ENCODE measurements around the gene TSPAN5.
"Not testable (repeated sequence)": the region's sequence is repeated elsewhere in the genome, so short reads cannot be mapped to it uniquely, and the experiment has no call there.

TSPAN5 gene

DNA sequence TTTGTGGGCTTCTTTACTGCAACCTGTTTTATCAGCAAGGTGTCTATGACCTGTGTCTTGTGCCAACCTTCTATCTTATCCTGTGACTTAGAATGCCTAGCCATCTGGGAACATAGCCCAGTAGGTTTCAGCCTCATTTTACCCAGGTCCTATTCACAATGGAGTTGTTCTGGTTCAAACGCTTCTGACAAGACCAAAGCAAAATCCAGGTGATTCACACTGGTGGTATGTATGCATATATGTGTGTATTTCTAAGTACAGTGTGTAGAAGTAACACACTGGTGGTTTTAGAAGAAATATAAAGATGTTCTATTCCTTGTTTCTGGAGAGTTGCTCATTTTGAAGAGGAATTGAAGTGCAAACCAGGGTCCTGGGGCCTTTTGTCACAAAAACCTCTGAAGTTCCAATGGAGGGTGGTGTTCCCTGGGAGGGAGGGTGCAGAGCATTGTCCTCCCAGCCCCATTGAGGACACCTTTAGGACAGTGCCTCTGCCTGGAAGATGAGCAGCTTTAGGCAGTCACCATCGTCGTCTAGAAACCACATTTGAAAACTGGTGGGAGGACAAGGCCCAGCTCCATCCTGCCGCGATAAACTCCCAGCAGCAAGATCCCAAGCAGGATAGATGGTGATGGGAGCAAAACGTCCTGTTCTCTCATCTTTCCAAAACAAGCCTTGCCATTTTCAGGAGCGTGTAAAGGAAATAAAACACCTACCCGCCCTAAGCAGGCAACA is 191.4 kb downstream of the TSPAN5 start:
- no peak for TF ChIP-seq POLR2A (IDR thresholded peaks at IDR 0.05; ENCODE audit: low read length)
- no peak for TF ChIP-seq GATA1 (IDR thresholded peaks at IDR 0.05; ENCODE audit: low read depth, low read length)

DNA sequence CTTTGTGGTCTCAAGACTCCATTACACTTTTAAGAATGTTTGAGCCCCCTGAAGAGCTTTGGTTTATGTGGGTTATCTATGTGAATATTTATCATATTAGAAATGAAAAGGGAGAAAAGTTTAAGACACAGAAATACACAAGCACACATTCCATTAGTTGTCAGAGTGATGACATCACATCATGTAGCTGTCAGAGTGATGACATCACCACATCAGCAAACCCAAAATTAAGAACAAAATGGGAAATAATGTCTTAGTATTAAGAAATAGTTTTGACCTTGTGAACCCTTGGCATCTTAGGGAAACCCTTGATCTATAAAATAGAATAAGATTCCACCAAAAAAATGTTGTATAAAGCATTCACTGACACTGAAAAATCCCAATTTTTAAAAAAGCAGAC is 195.9 kb downstream of the TSPAN5 start:
- DNase-seq: no peak
- TF ChIP-seq GATA1 (IDR thresholded peaks at IDR 0.05; ENCODE audit: low read depth, low read length): no peak
- TF ChIP-seq POLR2A (IDR thresholded peaks at IDR 0.05; ENCODE audit: low read length): no peak

More for the DNA sequence above, 191.4 kb downstream of the TSPAN5 start:
- no peak for DNase-seq

DNA sequence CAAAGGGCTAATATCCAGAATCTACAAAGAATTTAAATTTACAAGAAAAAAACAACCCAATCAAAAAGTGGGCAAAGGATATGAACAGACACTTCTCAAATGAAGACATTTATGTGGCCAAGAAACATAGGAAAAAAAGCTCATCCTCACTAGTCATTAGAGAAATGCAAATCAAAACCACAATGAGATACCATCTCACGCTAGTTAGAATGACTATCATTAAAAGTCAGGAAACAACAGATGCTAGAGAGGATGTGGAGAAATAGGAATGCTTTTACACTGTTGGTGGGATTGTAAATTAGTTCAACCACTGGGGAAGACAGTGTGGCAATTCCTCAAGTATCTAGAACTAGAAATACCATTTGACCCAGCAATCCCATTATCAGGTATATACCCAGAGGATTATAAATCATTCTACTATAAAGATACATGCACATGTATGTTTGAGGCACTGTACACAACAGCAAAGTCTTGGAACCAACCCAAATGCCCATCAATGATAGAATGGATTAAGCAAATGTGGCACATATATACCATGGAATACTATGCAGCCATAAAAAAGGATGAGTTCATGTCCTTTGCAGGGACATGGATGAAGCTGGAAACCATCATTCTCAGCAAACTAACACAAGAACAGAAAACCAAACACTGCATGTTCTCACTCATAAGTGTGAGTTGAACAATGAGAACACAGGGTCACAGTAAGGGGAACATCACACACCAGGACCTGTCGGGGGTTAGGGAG is 197.1 kb downstream of the TSPAN5 start:
- not testable (repeated sequence) for DNase-seq

DNA sequence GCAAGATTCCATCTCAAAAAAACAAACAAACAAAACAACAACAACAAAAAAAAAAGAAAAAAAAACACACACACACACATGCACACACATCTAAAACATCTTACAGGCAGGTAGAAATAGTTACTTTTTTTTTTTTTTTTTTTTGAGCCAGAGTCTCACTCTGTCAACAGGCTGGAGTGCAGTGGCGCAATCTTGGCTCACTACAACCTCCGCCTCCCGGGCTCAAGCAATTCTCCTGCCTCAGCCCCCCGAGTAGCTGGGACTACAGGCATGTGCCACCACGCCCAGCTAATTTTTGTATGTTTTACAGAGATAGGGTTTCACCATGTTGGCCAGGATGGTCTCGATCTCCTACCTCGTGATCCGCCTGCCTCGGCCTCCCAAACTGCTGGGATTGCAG is 201.0 kb downstream of the TSPAN5 start:
- not testable (repeated sequence) for DNase-seq

DNA sequence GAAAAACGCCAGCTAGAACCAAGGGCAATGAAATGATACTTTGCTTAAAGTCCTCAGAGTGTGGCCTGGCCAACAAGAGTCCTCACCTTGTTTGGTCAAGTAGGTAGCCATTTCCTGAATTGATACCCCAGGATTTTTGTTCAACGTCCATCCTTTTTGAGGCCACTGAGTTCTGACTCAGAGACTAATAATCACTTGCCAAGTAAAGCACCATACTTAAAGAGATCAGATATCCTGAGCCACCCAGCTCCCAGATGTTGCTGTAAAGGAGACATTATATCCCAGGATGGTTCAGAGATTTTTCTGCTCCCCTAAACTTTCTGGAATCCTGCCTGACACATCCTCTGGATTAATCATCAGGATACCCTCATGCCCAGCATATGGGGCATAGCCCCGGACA is 206.3 kb downstream of the TSPAN5 start:
- TF ChIP-seq GATA1 (IDR thresholded peaks at IDR 0.05; ENCODE audit: low read depth, low read length): no peak
- no peak for TF ChIP-seq POLR2A (IDR thresholded peaks at IDR 0.05; ENCODE audit: low read length)
- no peak for DNase-seq

DNA sequence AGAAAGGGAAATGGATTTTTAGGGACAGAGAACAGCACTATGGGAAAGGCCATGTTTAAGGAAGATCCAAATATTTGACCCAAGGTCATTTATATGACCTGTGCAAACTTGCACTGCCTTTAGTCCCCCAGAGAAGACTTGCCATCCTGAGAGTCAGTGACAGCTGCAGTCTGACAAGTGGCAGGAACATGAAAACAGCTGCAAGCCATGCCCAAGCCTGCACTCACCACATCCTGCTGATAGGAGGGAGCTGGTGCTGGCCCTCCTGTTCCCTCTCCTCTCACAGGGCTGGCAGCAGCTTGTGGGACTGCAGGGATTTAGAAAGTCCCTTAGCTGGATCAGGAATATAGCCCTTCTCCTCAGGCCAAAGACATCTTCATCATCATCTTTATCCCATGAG is 209.5 kb downstream of the TSPAN5 start:
- no peak for TF ChIP-seq GATA1 (IDR thresholded peaks at IDR 0.05; ENCODE audit: low read depth, low read length)
- no peak for TF ChIP-seq POLR2A (IDR thresholded peaks at IDR 0.05; ENCODE audit: low read length)
- DNase-seq: no peak

DNA sequence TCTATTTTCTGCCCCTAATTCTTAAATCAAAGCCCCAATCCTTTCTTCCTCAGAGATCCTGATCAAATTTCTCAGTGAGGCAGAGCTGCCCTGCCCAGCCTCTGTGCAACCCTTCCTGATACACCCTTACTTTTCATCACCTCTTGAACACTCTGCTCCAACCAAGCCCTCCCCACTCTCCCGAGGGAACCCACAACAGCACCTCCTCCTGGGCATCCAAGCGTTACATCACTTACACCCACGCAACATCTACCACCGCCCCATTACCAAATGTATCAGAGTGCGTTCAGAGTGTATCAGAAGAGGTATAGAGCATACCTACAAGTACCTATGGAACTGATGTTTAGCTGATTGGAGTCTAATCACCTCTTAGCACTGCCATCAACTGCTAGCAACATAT is 210.8 kb downstream of the TSPAN5 start:
- peak; percentile 15 to 19 for DNase-seq
- no peak for TF ChIP-seq POLR2A (IDR thresholded peaks at IDR 0.05; ENCODE audit: low read length)
- TF ChIP-seq GATA1 (IDR thresholded peaks at IDR 0.05; ENCODE audit: low read depth, low read length): no peak

DNA sequence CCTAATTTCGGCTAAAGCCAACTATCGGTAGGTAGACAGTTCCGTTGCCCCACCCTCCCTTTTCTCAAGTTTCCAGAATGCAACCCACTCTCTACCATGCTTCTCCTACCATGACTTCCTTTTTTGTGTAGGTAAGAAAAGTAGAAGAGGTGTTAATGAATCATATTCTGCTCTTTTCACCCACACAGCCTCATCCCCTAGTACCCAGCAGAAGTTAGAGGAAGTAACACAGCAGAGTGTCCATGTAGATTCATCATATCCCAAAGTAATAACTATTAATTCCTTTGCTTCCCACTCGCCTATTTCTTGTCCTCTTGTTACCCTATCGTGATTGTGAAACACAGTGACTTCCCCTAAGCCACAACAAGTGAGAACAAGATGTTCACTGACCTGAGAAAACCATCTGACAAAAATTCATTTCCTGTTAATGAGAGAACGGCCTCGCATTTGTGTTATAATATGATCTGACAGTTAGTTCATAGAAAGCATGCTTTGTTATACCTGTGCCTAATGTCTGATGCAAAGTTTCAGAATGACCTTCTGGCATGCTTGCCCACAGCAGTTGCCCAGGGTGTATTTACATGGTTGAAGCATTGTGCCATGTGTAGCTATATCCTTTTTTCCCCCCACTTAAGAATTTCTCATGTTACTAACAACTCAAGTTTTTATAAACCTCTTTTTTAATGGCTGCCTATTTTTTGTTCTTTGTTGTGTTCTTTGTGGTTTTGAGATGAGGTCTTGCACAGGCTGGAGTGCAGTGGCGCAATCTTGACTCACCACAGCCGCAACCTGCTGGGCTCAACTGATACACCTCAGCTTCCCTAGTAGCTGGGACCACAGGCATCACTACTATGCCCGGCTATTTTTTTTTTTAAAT is 211.7 kb downstream of the TSPAN5 start:
- no peak for DNase-seq
- TF ChIP-seq POLR2A (IDR thresholded peaks at IDR 0.05; ENCODE audit: low read length): no peak
- no peak for TF ChIP-seq GATA1 (IDR thresholded peaks at IDR 0.05; ENCODE audit: low read depth, low read length)

DNA sequence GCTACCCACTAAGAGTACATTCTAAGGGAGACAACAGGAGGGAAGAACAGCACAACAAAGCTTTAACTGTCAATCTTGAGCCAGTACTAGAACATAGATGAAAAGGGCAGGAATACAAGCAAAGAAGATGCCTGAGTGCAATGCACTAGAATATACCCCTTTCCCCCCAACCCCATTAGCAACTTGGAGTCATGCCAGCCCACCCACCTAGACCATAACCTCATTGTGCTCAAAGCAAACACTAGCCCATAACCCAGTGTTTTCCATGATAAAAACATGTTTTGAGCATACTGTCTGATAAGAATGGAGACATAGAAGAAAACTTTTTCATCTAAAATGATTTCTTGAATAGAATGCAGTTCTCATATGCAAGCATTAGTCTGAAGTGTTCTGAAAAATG is 214.0 kb downstream of the TSPAN5 start:
- TF ChIP-seq GATA1 (IDR thresholded peaks at IDR 0.05; ENCODE audit: low read depth, low read length) (no peak), POLR2A (IDR thresholded peaks at IDR 0.05; ENCODE audit: low read length) (no peak)
- no peak for DNase-seq

DNA sequence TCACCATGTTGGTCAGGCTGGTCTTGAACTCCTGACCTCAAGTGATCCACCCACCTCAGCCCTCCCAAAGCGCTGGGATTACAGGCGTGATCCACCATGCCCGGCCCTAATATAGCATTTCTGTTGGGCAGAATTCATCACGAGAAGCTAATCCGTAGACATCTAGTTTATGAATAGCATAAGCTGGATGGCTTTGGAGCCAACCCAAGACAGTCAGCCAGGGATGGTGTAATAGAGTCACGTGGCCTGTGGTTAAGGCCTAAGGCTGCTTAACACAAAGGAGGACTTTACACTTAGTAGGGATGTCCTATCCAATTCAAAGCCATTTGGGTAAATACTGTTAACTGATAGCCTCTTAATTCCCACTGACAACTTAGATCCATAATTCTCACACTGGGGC is 223.6 kb downstream of the TSPAN5 start:
- no peak for DNase-seq
- TF ChIP-seq POLR2A (IDR thresholded peaks at IDR 0.05; ENCODE audit: low read length) (no peak), GATA1 (IDR thresholded peaks at IDR 0.05; ENCODE audit: low read depth, low read length) (no peak)

DNA sequence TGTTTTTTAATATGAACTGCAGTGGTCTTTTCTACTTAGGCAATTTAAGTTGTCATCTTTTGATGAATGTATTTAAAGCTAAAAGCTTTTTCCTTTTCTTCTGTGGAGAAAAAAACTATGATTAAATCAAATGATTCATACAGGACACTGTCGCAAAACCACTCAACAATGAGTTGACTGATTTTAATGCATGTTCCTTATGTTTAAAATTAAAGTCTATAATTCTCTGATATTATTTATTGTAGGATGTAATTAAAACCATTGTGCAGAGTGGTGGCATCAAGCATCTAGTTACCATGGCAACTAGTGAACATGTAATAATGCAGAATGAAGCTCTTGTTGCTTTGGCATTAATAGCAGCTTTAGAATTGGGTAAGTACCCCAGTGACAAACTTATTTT is 224.7 kb downstream of the TSPAN5 start:
- no peak for DNase-seq
- no peak for TF ChIP-seq GATA1 (IDR thresholded peaks at IDR 0.05; ENCODE audit: low read depth, low read length)
- TF ChIP-seq POLR2A (IDR thresholded peaks at IDR 0.05; ENCODE audit: low read length): no peak

DNA sequence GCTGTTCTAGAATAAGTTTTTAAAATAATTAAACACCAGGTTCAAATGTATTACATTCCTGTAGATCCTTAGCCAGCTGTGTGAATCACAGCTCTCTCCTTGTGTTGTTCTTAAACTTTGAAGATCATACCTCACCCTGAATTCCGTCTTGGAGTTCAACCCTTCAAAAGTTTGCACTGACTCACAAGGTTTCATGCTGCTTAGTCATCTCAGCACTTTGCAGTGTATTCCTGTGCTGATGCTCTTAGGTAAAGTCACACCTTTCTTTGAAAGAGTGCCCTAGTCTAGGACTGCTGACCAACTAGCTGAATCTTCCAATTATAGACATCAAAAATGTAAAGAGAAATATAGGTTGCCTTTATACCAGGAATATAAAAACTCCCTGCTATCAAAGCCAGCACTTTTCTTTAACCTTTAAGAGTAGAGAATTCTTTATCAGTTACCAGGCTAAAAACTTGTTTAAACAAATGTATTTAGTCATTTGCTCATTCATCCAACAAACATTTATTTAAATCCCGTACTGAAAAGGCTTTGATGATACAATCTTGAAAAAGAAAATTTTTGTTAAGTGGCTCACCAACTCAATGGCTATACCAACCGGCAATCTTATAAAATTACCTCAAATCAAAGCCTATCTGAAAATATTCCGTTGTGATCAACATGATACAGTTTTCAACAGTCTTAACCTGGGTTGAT is 227.6 kb downstream of the TSPAN5 start:
- no peak for TF ChIP-seq POLR2A (IDR thresholded peaks at IDR 0.05; ENCODE audit: low read length)
- TF ChIP-seq GATA1 (IDR thresholded peaks at IDR 0.05; ENCODE audit: low read depth, low read length): no peak
- no peak for DNase-seq

DNA sequence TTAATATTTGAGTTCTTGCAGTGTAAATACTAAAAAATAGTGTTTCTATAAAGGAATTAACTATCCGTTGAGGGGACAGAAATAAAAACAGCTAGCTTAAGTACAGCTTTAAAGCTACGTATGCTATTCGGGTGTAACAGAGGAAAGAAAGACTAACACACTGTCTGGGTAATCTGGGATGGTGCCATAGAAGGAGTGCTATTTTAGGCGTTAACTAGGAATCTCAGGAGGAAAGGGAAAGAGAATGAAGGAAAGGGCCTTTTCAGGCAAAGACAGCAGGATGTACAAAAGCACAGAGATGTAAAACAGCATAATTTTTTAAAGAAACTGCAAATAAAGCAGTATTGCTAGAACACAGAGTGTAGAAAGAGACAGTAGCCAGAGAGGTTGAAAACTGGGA is 235.4 kb downstream of the TSPAN5 start:
- TF ChIP-seq POLR2A (IDR thresholded peaks at IDR 0.05; ENCODE audit: low read length) (no peak), GATA1 (IDR thresholded peaks at IDR 0.05; ENCODE audit: low read depth, low read length) (no peak)
- DNase-seq: no peak

DNA sequence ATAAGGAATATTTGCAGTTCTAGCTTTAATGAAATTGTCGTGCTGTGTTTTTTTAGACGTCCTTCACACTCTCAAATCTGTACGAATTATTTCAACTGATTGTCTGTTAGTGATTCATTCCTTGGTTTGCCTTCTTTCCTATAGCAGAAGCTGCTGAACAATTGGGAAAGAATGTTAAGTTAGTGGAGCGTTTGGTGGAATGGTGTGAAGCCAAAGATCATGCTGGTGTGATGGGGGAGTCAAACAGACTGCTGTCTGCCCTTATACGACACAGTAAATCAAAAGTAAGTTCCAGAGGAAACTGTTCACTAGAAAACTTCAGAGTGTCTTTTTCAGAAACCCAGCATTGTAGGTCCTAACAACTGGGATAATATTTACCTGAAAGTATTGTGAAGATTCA is 237.3 kb downstream of the TSPAN5 start:
- TF ChIP-seq POLR2A (IDR thresholded peaks at IDR 0.05; ENCODE audit: low read length) (no peak), GATA1 (IDR thresholded peaks at IDR 0.05; ENCODE audit: low read depth, low read length) (no peak)
- no peak for DNase-seq
